HG03342 (cell line): ENCODE results near the gene VEPH1.

ENCODE experiments used
- ATAC-seq: cut with Tn5 transposase; IDR thresholded peaks from one replicate; pipeline ENCODE4 v1.9.1; 2021; ENCODE audit warnings: mild to moderate bottlenecking, moderate library complexity; ENCODE audit not compliant: unreplicated experiment

VEPH1 gene

DNA sequence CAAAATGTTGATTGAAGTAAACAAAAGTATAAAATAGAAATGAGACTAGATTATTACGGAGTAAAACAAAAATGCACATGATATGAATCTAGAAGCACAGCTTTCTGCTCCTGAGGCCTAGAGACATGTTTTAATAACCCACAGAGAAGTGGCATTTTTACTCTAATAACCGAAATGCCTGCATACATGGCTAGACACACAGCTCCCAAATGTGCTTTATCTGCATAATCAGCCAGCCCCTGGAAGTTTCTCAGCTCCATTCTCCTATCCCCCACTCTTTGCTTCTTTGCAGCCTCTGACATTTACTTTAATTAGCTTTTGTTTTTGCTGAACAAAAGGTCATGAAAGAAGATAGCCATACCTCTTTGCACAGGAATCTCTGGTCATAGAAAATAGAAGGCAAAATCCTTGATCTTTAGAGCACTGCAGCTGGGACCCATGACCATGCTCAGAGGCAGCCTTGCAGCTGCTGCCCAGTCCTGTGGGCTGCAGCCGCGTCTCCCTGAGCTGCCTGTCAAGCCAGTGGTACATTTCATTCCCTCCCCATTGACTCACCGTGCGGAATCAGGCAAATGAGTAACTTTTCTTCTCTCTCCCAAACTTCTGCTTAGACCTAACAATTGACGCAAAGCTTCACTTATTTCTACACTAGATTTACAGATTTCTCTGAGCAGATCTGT, at the start of gene VEPH1:
Gene VEPH1, minus strand, starts transcription at position 501 of the 680 bp plus-strand sequence. CDS start 8,067 bp downstream, outside the sequence.
- no peak for ATAC-seq

DNA sequence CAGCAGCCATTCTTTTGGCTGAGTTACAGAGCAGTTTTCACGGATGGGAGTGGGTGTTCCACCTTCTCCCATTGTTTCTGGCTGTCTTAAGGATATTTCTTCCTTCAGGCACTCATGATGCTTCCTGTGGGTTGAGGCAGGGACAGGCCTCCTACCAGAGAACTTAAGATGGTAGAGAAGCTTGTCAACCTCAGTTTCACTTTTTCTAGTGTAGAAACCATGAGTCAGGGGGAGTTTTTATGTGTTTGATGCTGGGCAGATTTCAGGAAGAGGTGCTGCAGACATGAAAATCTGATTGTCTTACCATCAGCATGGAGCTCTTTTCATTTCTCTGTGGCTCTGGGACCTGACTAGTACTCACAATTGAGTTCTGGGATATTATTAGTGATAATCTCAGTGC, 48.7 kb upstream of the VEPH1 start:
- ATAC-seq: no peak

DNA sequence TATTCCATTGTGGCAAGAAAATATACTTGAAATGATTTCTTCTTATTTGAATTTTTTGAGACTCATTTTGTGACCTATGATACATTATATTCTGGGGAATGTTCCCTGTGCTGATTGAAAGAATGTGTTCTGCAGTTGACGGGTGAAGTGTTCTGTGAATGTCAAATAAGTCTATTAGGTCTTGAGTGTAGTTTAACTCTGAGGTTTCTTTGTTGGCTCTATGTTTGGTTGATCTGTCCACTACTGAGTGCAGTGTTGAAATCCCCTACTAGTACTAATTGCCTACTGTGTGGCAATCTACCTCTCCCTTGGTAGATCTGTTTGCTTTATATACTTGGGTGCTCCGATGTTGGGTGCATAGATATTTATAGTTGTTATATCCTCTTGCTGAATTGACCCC, 46.3 kb upstream of the VEPH1 start:
- no peak for ATAC-seq

DNA sequence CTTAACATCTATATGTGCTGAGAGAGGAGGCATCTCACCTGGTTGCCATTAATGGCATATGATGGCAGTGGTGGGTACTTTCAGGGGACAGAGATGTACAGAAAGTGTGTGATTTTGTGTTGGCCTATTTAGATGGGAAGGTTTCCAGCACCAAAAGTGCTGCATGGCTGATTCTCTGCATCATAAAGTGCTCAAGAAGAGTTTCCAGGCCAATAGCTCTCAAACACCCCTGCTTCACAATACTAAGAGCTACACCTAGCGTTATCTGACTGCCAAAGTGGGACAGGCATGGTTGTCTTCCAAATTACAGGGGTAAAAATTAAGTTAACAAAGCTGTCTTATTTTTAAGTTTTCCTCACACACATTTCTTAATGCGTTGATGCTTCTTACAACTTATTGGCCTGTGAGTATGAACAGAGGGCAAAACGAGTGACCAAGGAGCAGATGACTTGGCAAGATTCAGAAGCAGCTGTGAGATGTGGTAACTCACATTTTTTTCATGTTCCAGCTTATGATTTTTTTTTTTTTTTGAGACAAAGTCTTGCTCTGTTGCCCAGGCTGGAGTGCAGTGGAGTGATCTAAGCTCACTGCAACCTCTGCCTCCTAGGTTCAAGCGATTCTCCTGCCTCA, 41.4 kb upstream of the VEPH1 start:
- no peak for ATAC-seq

DNA sequence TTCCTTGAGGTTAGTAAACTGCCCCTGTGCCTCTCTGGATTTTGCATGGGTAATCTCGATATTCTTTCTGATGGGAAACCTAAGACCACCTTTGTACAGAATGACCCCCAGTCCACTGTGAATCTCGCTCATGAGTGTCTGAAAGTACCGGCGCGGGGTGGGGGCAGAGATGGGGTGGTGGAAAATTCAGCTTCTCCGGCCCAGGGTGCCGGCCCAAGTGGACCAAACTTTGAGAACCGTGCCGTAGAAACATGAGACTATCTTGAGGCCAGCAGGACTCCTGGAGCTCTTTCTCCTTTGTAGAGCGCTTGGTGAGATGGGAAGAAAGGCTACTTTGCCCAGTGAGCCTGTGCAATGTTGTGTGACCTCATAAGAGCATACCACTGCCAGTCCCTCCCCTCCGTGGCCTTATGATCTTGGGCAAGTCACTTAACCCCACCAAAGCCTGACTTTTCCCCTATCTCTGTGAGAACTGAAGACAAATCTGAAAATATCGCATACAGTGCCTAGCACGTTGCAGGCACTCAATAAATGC, 40.4 kb upstream of the VEPH1 start:
- no peak for ATAC-seq

DNA sequence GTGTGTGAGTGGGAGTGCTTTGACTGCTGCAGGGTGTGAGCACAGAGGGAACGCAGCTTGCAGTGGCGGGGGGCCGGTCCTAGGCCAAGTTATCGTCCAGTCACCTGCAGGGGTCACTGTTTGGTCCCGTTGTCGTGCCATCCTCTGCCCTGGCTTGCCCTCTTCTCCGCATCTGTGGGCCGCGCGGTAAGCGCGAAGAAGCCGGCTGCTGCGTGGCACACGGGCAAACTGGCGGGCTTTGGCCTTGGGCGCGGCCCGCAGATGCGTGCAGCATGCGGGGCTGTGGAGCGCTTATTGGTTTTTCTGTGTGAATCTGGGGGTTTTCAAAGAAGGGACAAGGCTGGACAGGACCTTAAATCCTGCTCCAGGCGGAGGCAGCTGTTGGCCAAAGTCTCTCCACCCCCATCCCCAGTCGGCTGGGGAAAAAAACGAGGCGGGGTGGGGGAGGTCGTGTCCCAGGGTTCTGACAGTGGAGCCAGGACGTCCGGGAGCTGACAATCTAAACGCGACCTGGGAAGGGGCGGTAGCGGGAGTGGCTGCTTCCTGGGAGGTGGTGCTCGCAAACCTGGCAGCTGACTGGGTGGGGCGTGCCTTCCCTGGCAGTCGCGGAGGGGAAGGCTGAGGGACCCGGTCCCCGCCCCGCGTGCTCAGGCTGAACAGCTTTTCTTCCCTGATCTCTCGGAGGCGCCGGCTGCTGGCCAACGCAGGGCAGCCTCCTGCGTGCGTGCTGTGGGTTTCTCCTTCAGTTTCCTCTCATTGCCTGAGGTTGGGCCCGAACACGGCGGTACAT, 39.7 kb upstream of the VEPH1 start:
- no peak for ATAC-seq

DNA sequence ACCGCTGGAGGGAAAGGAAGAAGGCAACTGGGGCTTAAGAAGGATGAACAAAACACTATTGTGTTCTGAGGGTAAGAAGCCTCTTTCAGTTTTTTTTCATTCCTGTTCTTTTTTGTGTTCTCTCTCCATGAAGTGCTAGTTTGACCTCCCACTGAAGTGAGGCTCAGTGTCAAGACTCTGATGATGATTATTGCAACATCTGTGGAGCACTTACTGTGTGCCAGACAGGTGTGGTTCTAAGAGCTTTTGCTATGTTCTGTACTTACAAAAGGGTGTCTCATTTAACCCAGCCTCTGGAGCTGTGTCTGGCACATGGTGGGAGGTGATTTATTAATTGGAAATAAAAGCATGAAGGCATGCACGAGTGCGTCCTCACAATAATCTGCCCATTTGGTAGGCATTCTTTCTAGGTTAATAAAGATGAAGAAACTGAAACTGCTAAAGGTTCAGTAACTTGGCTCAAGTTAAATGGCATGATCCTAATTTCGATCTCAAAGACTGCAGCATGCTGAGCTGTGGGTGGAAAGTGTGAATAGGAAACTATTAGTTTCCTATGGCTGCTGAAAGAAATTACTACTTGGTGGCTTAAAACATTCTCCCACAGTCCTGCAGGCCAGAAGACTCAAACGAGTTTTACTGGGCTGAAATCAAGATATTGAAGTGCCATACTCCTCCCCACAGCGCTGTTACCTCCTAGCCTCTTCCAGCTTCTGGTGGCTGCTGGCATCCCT, 38.5 kb upstream of the VEPH1 start:
- no peak for ATAC-seq

DNA sequence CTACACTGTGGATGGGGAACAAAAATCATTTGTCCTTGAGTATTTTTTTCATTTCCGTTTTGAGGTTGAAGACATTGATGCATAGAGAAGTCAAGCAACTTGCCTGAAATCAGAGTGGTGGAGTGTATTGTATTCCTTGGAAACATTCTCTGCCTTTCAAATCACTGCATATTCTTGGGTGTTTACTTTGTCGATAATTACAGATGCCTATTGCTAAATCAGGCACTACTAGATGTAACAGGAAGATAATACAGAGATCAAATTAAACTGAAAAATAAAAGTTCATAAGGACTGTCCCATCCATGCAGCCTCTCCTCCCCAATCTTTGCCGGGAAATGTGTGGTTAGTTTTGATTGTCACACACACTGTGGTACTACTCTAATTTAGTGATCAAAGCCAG, 37.4 kb upstream of the VEPH1 start:
- ATAC-seq: no peak

DNA sequence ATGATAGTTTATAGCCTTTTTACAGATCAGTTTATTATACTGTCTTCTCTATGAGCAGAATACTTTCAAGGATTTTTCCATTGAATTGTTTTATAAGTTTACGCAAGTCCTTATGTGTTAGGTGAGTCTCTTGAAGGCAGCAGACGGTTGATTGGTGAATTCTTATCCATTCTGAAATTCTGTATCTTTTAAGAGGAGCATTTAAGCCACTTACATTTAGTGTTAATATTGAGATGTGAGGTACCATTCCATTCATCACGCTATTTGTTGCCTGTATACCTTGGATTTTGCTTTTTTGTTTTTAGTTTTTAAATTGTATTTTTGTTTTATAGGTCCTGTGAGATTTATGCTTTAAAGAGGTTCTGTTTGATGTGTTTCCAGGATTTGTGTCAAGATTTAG, 32.5 kb upstream of the VEPH1 start:
- no peak for ATAC-seq

DNA sequence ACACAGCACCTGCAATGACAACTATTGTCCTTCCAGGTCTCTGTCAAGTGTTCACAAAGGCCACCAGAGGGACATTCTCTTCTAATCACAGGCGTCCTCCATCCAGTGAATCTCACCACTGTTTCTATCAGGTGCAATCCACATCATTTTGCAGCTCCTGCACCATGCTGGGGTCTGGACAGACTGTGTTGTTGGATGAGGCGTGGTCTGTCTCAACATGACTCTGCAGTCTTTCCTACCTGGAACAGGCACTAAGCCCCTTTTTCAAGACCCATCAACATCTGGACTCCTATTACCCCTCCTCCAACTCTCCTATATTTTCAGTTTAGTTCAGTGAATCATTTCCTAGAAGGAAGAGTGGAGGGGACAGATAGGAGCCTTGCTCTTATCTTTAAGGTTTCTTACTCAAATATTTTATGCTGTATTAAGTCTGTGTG, 31.5 kb upstream of the VEPH1 start:
- no peak for ATAC-seq

DNA sequence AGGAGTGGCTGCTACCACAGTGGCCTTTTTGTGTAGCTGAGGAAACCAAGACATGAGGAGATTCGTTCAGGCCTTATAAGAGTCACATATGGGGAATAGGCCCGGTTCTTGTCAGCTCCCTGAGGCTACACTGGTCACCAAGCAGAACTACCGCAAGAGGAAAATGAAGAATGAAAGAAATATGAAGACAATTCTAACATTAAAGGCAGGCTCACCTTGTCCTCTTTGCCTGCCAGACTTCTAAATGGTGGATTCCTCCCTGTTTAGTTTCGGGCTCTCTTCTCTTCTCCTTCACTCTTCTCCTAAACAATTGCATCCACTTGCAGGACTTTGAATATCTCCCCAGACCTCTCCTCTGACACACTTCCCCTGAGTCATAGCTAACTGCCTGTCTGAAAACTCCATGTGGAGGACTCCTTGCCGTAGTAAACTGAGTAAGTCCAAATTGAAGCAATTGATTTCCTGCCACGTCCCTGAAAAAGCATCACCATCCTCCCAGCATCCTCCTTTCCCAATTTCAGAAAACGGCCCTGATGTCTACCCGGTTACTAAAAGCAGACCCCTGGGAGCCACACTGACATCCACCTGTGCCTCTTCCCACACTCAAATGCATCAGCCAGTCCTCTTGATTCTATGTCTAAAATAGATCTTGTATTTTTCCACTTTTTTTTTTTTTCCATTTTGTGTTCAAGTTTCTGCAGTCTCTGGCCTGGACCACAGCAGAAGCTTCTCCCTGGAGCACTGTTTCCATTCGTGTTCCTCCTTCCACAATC, 30.3 kb upstream of the VEPH1 start:
- no peak for ATAC-seq

DNA sequence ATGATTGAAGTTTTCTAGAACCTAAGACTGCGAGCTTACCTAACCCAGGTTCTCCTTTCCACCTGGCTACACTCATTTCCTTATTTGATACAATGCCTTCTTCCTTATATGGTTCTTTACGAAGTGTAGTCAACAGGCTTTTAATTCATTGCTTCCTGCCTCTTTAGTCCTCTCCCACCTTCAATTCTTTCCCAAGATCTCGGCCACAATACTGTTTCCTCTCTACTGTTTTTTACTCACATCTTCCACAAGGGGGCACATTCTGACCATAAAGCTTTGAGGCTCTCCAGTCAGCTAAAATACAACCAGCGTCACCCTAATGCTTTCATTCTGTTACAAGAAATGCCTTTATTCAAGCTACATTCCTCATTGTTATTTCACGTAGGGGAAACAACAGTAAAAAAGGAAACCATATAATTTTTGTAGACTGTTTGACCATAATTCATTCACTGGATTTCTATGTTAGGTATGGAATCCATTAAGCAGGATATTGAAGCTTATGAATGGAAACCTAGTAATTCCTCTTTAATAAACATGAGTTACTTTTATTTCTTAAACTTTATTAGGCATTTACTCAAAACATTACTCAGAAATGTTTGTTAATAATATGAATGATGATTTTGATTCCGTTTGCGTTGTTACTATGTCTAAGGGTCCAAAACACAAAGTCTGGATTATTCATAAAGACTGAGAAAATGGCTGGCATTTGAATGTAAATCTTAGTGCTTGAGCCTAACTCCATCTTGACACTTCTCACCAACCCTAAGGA, 29.5 kb upstream of the VEPH1 start:
- peak; percentile 95 for ATAC-seq

DNA sequence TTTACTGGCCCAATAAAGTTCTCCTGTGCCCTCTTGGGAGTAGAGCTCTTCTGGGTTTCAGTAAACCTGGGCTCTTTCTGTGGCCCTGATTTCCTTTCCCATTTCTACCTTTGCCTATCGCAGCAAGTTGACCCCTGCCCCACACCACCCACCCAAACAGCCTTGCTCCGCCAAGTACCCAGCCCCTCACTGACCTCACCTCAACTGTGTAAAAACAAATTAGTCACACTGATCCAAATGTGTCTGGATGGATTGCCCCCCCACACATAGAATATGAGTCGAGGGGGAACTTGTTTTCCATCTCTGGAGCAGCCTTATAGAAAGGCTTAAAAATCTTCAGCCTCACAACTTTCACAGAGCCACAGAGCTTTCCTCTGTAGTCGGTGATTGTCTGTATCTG, 28.6 kb upstream of the VEPH1 start:
- ATAC-seq: no peak

DNA sequence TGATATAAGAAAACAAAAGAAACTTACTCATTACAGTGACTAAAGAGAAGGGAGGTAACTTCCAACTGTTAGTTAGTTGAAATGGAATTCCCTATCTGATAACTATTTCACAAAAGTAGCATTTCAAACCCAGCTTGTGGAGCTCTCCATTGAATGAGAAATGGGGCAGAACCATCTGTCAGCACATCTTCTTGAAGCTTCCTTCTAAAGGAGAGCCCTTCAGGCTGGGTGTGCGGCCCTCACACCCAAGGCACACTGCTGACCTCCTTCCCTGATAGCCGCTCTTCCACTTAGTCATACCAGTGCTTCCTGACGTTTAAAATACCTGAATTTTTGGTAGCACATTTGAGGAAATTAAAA, 28.1 kb upstream of the VEPH1 start:
- ATAC-seq: no peak

DNA sequence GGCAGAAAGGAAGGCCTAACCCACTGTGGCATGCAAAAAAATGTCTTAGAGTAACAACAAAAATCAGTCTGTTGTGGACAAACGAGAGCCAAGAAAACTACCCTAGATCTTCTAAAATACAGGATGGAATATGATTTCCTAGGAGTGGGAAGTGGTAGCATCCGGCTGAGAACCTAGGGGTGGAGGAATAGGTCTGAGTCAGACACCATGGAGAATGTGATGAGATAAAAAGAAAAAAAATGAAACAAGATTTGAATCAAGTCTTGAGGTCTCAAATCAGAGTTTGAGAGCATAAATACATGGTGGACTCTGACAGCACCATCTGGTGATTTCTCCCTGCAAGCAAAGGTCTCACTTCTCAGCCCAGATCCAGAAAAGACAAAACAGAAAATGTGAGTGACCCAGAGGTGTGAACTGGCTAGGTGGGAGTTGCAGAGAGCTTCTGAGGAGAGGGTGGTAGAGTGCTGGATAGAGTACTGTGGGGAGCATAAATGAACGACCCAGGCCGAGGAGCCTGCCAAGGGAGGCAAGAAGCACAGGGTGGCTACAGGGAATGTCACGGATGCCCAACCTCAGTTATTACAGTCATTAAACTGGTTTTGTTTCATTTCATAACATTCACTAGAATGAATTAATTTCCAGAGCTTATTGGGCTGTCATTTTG, 27.6 kb upstream of the VEPH1 start:
- ATAC-seq: no peak

DNA sequence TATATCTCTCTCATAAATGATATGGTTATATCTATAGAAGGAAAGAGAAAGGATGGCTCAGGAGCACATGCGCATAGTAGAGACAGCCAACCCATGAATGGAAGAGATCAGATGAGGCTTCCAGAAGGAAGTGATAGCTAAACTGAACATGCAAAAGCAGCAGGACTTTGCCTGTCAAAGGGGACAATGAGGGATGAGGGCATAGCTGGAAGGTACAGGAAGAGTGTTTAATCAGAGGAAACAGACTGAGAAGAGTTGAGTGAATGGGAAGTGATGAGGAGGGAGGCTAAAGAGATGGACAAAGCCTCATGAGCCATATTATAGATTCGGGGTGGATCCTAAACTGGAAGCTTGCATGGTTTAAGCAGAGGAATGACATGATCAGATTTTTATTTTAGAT, 26.5 kb upstream of the VEPH1 start:
- no peak for ATAC-seq

DNA sequence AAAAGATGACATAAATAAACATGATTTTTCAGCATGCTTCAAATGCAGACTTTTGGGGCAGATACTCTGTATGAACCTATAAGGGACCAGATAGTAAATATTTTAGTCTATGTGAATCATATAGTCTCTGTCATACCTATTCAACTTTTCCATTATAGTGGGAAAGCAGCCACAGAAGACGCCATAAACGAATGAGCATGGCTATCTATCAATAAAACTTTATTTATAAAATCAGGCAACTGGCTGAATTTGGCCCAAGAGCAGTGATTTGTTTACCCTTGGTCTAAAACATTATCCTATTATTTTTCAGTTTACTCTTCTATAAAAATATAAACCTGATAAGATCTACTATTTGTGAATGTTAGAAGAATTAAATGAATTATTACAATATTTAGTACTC, 25.9 kb upstream of the VEPH1 start:
- no peak for ATAC-seq

DNA sequence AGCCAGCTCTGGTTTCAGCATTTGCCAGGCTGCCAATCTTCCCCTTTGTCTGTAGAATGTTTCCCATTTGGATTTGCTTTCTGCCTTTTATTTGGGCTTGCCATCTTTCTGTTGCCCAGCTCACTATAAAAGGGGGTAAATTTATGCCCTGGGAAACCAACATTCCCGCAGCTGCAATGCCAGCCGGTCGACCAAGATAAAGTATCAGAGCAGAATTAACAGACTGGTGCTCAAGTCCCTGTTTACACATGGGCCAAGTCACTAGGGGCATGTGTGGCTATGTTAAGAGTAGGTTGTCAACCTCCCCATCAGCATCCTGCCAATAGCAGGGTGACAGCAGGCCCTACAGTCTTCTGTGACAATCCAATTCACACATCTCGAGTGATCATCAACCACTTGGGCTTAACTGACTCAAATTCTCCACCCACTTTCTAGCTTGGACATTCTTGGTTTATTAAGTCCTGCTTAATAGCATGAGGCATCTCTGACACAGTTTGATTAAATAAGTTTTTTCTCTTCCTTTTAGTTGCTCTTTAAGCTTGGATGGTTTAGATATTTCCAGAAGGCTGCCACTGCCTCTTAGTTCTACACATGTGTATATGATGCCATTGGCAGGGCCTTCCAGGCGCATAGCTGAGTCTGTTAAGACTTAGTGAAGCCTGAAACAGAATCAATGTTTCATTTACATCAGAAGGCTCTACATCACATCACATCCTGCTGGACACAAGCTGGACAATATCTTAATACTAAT, 24.1 kb upstream of the VEPH1 start:
- no peak for ATAC-seq
